ENCODE results near the gene CHSY3.

CHSY3 gene

GRCh38 chr5:130135506-130135905 is 231.2 kb downstream of the CHSY3 start:
- TF ChIP-seq CTCF (IDR thresholded peaks at IDR 0.05; ENCODE audit: extremely low read depth, insufficient read depth, missing control alignments), result no peak
- no peak for DNase-seq (ENCODE audit: low spot score)
- in situ Hi-C loops (cut with MboI; ENCODE audit: low pct_unique_long_range_greater_than_20kb, low sequenced_read_pairs, unreplicated experiment), result no loop called here

- in situ Hi-C loops (cut with MboI; ENCODE audit: low pct_unique_long_range_greater_than_20kb, low sequenced_read_pairs, unreplicated experiment), result no loop called here
Measured at GRCh38 chr5:130136300-130136699, 232.0 kb downstream of the CHSY3 start.

GRCh38 chr5:130137681-130138080 is 233.4 kb downstream of the CHSY3 start:
- no peak for DNase-seq (ENCODE audit: low spot score)
- in situ Hi-C loops (cut with MboI; ENCODE audit: low pct_unique_long_range_greater_than_20kb, low sequenced_read_pairs, unreplicated experiment), result no loop called here
- no peak for TF ChIP-seq CTCF (IDR thresholded peaks at IDR 0.05; ENCODE audit: extremely low read depth, insufficient read depth, missing control alignments)

More at GRCh38 chr5:130136300-130136699, 232.0 kb downstream of the CHSY3 start:
- no peak for DNase-seq (ENCODE audit: low spot score)
- TF ChIP-seq CTCF (IDR thresholded peaks at IDR 0.05; ENCODE audit: extremely low read depth, insufficient read depth, missing control alignments), result no peak

GRCh38 chr5:130138406-130139045 is 234.3 kb downstream of the CHSY3 start:
- DNase-seq (ENCODE audit: low spot score), result no peak
- TF ChIP-seq CTCF (IDR thresholded peaks at IDR 0.05; ENCODE audit: extremely low read depth, insufficient read depth, missing control alignments), result no peak
- in situ Hi-C loops (cut with MboI; ENCODE audit: low pct_unique_long_range_greater_than_20kb, low sequenced_read_pairs, unreplicated experiment), result no loop called here

GRCh38 chr5:130141659-130142320 is 237.5 kb downstream of the CHSY3 start:
- in situ Hi-C loops (cut with MboI; ENCODE audit: low pct_unique_long_range_greater_than_20kb, low sequenced_read_pairs, unreplicated experiment), result no loop called here

GRCh38 chr5:130151239-130151638 is 247.0 kb downstream of the CHSY3 start:
- in situ Hi-C loops (cut with MboI; ENCODE audit: low pct_unique_long_range_greater_than_20kb, low sequenced_read_pairs, unreplicated experiment), result no loop called here
- TF ChIP-seq CTCF (IDR thresholded peaks at IDR 0.05; ENCODE audit: extremely low read depth, insufficient read depth, missing control alignments), result no peak
- no peak for DNase-seq (ENCODE audit: low spot score)

More at GRCh38 chr5:130141659-130142320, 237.5 kb downstream of the CHSY3 start:
- DNase-seq (ENCODE audit: low spot score), result peak; percentile 9
- TF ChIP-seq CTCF (IDR thresholded peaks at IDR 0.05; ENCODE audit: extremely low read depth, insufficient read depth, missing control alignments), result peak; percentile 54

All from GM13977 (cell line).